ENCODE data around the gene ANKS1A. TPM values are rescaled to one million over a fixed set of nuclear protein-coding genes. Genes with fewer than 3 reads are reported as not detected.
"Not testable (repeated sequence)": the region's sequence is repeated elsewhere in the genome, so short reads cannot be mapped to it uniquely, and the experiment has no call there.

The ANKS1A gene
- polyA plus RNA-seq, 6 donors from 2014 or later: 1.4 to 5.5 (median 2.3) TPM; not detected in 1

- Mint-ChIP-seq H3K27ac (no peak overlapping the region), H3K9me3 (no peaks in the 10 kb centered on the region), H3K27me3 (no peaks in the 10 kb centered on the region), H3K4me1 (peaks cover 33 to 47% (median 46%) of the 10 kb centered on the region in 3 donors), H3K36me3 (peaks cover 0 to 6% of the 10 kb centered on the region in 2 donors), H3K4me3 (peak overlapping the region in 5 of 8 donors; percentile 12 to 100 (median 42))
- no peak for ATAC-seq (ENCODE audit: low read depth in 2 of 2)
- no peak for DNase-seq
Observed at GRCh38 chr6:34891296-34891695, 2.2 kb downstream of the ANKS1A start.

- no peak for ATAC-seq (ENCODE audit: low read depth in 2 of 2)
- DNase-seq: no peak
- peaks cover 17 to 22% (median 22%) of the 10 kb centered on the region in 3 donors for H3K4me1 Mint-ChIP-seq
- no peaks in the 10 kb centered on the region for H3K36me3 Mint-ChIP-seq
- peak overlapping the region in 1 of 6 donors; percentile 88 for H3K27ac Mint-ChIP-seq
- no peaks in the 10 kb centered on the region for H3K9me3 Mint-ChIP-seq
- no peaks in the 10 kb centered on the region for H3K27me3 Mint-ChIP-seq
- H3K4me3 Mint-ChIP-seq: no peak overlapping the region
Observed at GRCh38 chr6:34894693-34895092, 5.6 kb downstream of the ANKS1A start.

- no peaks in the 10 kb centered on the region for H3K9me3 Mint-ChIP-seq
- peaks cover 6 to 11% (median 6%) of the 10 kb centered on the region in 3 donors for H3K4me1 Mint-ChIP-seq
- ATAC-seq (ENCODE audit: low read depth in 2 of 2) (no peak), DNase-seq (no peak)
- H3K27me3 Mint-ChIP-seq: no peaks in the 10 kb centered on the region
- H3K27ac Mint-ChIP-seq: no peak overlapping the region
- H3K4me3 Mint-ChIP-seq: no peak overlapping the region
- no peaks in the 10 kb centered on the region for H3K36me3 Mint-ChIP-seq
Observed at GRCh38 chr6:34897130-34897529, 8.1 kb downstream of the ANKS1A start.

- no peak for DNase-seq
- Mint-ChIP-seq H3K36me3 (no peaks in the 10 kb centered on the region), H3K4me1 (peaks cover 6 to 11% (median 6%) of the 10 kb centered on the region in 3 donors), H3K4me3 (no peak overlapping the region), H3K9me3 (no peaks in the 10 kb centered on the region), H3K27me3 (no peaks in the 10 kb centered on the region), H3K27ac (no peak overlapping the region)
- ATAC-seq (ENCODE audit: low read depth in 2 of 2): no peak
Observed at GRCh38 chr6:34897716-34898115, 8.7 kb downstream of the ANKS1A start.

GRCh38 chr6:34899748-34900147, 10.7 kb downstream of the ANKS1A start:
- not testable (repeated sequence) for H3K27ac Mint-ChIP-seq; H3K27me3 Mint-ChIP-seq; H3K4me1 Mint-ChIP-seq; DNase-seq; ATAC-seq (ENCODE audit: low read depth in 2 of 2); H3K4me3 Mint-ChIP-seq; H3K36me3 Mint-ChIP-seq; H3K9me3 Mint-ChIP-seq

- no peaks in the 10 kb centered on the region for H3K27me3 Mint-ChIP-seq
- H3K4me1 Mint-ChIP-seq: peaks cover 0 to 4% (median 0%) of the 10 kb centered on the region in 3 donors
- ATAC-seq (ENCODE audit: low read depth in 2 of 2): no peak
- no peak overlapping the region for H3K27ac Mint-ChIP-seq
- H3K9me3 Mint-ChIP-seq: no peaks in the 10 kb centered on the region
- no peak overlapping the region for H3K4me3 Mint-ChIP-seq
- H3K36me3 Mint-ChIP-seq: no peaks in the 10 kb centered on the region
- DNase-seq: no peak
Observed at GRCh38 chr6:34900321-34901031, 11.4 kb downstream of the ANKS1A start.

- no peaks in the 10 kb centered on the region for H3K27me3 Mint-ChIP-seq
- H3K27ac Mint-ChIP-seq: no peak overlapping the region
Observed at GRCh38 chr6:34901930-34902329, 12.9 kb downstream of the ANKS1A start.

GRCh38 chr6:34904990-34905613, 16.0 kb downstream of the ANKS1A start:
- Mint-ChIP-seq H3K4me3 (no peak overlapping the region), H3K27ac (no peak overlapping the region), H3K36me3 (peaks cover 0 to 5% of the 10 kb centered on the region in 2 donors), H3K27me3 (no peaks in the 10 kb centered on the region), H3K9me3 (no peaks in the 10 kb centered on the region), H3K4me1 (peaks cover 4 to 13% (median 7%) of the 10 kb centered on the region in 3 donors)
- no peak for DNase-seq
- ATAC-seq (ENCODE audit: low read depth in 2 of 2): no peak

More at GRCh38 chr6:34901930-34902329, 12.9 kb downstream of the ANKS1A start:
- no peak overlapping the region for H3K4me3 Mint-ChIP-seq
- DNase-seq (no peak), ATAC-seq (ENCODE audit: low read depth in 2 of 2) (no peak)
- H3K9me3 Mint-ChIP-seq: no peaks in the 10 kb centered on the region
- peaks cover 0 to 5% of the 10 kb centered on the region in 2 donors for H3K36me3 Mint-ChIP-seq
- H3K4me1 Mint-ChIP-seq: peaks cover 0 to 4% (median 0%) of the 10 kb centered on the region in 3 donors

GRCh38 chr6:34906826-34907225, 17.8 kb downstream of the ANKS1A start:
- Mint-ChIP-seq H3K9me3 (no peaks in the 10 kb centered on the region), H3K4me3 (no peak overlapping the region), H3K27ac (no peak overlapping the region), H3K4me1 (peaks cover 9 to 19% (median 12%) of the 10 kb centered on the region in 3 donors), H3K27me3 (no peaks in the 10 kb centered on the region), H3K36me3 (peaks cover 0 to 5% of the 10 kb centered on the region in 2 donors)
- DNase-seq (no peak), ATAC-seq (ENCODE audit: low read depth in 2 of 2) (no peak)

GRCh38 chr6:34908194-34908593, 19.1 kb downstream of the ANKS1A start:
- ATAC-seq (ENCODE audit: low read depth in 2 of 2): no peak
- no peak for DNase-seq
- Mint-ChIP-seq H3K27me3 (no peaks in the 10 kb centered on the region), H3K9me3 (no peaks in the 10 kb centered on the region), H3K36me3 (peaks cover 0 to 5% of the 10 kb centered on the region in 2 donors), H3K27ac (no peak overlapping the region), H3K4me3 (no peak overlapping the region), H3K4me1 (peaks cover 21 to 29% (median 23%) of the 10 kb centered on the region in 3 donors)

- no peaks in the 10 kb centered on the region for H3K27me3 Mint-ChIP-seq
- peaks cover 0 to 5% of the 10 kb centered on the region in 2 donors for H3K36me3 Mint-ChIP-seq
- DNase-seq: no peak
- no peaks in the 10 kb centered on the region for H3K9me3 Mint-ChIP-seq
- no peak overlapping the region for H3K27ac Mint-ChIP-seq
- H3K4me3 Mint-ChIP-seq: peak overlapping the region in 1 of 8 donors; percentile 57
- no peak for ATAC-seq (ENCODE audit: low read depth in 2 of 2)
- peaks cover 24 to 29% (median 29%) of the 10 kb centered on the region in 3 donors for H3K4me1 Mint-ChIP-seq
Observed at GRCh38 chr6:34909320-34909883, 20.3 kb downstream of the ANKS1A start.

GRCh38 chr6:34911822-34912221, 22.8 kb downstream of the ANKS1A start:
- no peaks in the 10 kb centered on the region for H3K36me3 Mint-ChIP-seq
- no peaks in the 10 kb centered on the region for H3K27me3 Mint-ChIP-seq
- peaks cover 24 to 29% (median 29%) of the 10 kb centered on the region in 3 donors for H3K4me1 Mint-ChIP-seq
- H3K27ac Mint-ChIP-seq: no peak overlapping the region
- ATAC-seq (ENCODE audit: low read depth in 2 of 2) (no peak), DNase-seq (no peak)
- no peak overlapping the region for H3K4me3 Mint-ChIP-seq
- H3K9me3 Mint-ChIP-seq: no peaks in the 10 kb centered on the region

- H3K4me1 Mint-ChIP-seq: peaks cover 27 to 30% (median 27%) of the 10 kb centered on the region in 3 donors
- no peaks in the 10 kb centered on the region for H3K9me3 Mint-ChIP-seq
- H3K27ac Mint-ChIP-seq: peak overlapping the region in 2 of 6 donors; percentile 20 to 62
- DNase-seq (peak; percentile 15), ATAC-seq (ENCODE audit: low read depth in 2 of 2) (peak; percentile 76 to 80)
- no peaks in the 10 kb centered on the region for H3K27me3 Mint-ChIP-seq
- H3K4me3 Mint-ChIP-seq: peak overlapping the region in 1 of 8 donors; percentile 37
- H3K36me3 Mint-ChIP-seq: peaks cover 0 to 2% of the 10 kb centered on the region in 2 donors
Observed at GRCh38 chr6:34912715-34913464, 23.8 kb downstream of the ANKS1A start.

Data from naive B cell (primary cell).